H9 (cell line): ENCODE data around the gene ACBD3. TPM values are rescaled to one million over a fixed set of nuclear protein-coding genes. Genes with fewer than 3 reads are reported as not detected.

ENCODE experiments used
- DNase-seq: peaks from one replicate; pipeline ENCODE4 v3.0.0-alpha.2; 2017
- H2AFZ ChIP-seq: one replicate; pipeline ENCODE4 v1.6.1; 2013; ENCODE audit warnings: mild to moderate bottlenecking, low read length, control low read depth, moderate library complexity
- H2AK5ac ChIP-seq: 2 replicates; pipeline ENCODE4 v1.6.1; 2013; ENCODE audit warnings: low read length, control low read depth, mixed read lengths; ENCODE audit not compliant: insufficient read length
- H2BK120ac ChIP-seq: one replicate; pipeline ENCODE4 v1.6.1; 2013; ENCODE audit warnings: low read depth, mild to moderate bottlenecking, low read length, control low read depth, inconsistent platforms; ENCODE audit not compliant: poor library complexity, severe bottlenecking
- H2BK12ac ChIP-seq: 2 replicates; pipeline ENCODE4 v1.6.1; 2013; ENCODE audit warnings: low read length, control low read depth, mixed read lengths, low read depth; ENCODE audit not compliant: insufficient read length
- H2BK15ac ChIP-seq: 2 replicates; pipeline ENCODE4 v1.6.1; 2013; ENCODE audit warnings: low read depth, low read length, control low read depth
- H2BK20ac ChIP-seq: one replicate; pipeline ENCODE4 v1.6.1; 2013; ENCODE audit warnings: low read depth, mild to moderate bottlenecking, low read length, control low read depth, inconsistent platforms; ENCODE audit not compliant: poor library complexity, severe bottlenecking
- H2BK5ac ChIP-seq: 2 replicates; pipeline ENCODE4 v1.6.1; 2013; ENCODE audit warnings: low read length, control low read depth, mixed read lengths; ENCODE audit not compliant: insufficient read length
- H3K14ac ChIP-seq: 2 replicates; pipeline ENCODE4 v1.6.1; 2013; ENCODE audit warnings: low read length, control low read depth; ENCODE audit not compliant: insufficient read depth
- H3K18ac ChIP-seq: 2 replicates; pipeline ENCODE4 v1.6.1; 2013; ENCODE audit warnings: low read depth, mild to moderate bottlenecking, mixed read lengths, low read length, control low read depth; ENCODE audit not compliant: insufficient read length
- H3K23ac ChIP-seq: 2 replicates; pipeline ENCODE4 v1.6.1; 2013; ENCODE audit warnings: low read length, control low read depth, mixed read lengths, low read depth; ENCODE audit not compliant: insufficient read length
- H3K23me2 ChIP-seq: 2 replicates; pipeline ENCODE4 v1.6.1; 2013; ENCODE audit warnings: low read depth, mild to moderate bottlenecking, mixed read lengths, low read length, control low read depth; ENCODE audit not compliant: insufficient read length, poor library complexity, severe bottlenecking
- H3K27ac ChIP-seq: 2 replicates; pipeline ENCODE4 v1.5.1; 2013; ENCODE audit warnings: low read length, control low read depth, mixed read lengths, low read depth; ENCODE audit not compliant: insufficient read length
- H3K27me3 ChIP-seq: 2 replicates; pipeline ENCODE4 v1.6.1; 2013; ENCODE audit warnings: low read length, control low read depth, inconsistent platforms; ENCODE audit not compliant: insufficient read depth
- H3K4ac ChIP-seq: 2 replicates; pipeline ENCODE4 v1.6.1; 2013; ENCODE audit warnings: low read depth, mild to moderate bottlenecking, control low read depth, inconsistent platforms, low read length, moderate library complexity
- H3K4me1 ChIP-seq: 2 replicates; pipeline ENCODE4 v1.6.1; 2013; ENCODE audit warnings: low read length, control low read depth, inconsistent platforms; ENCODE audit not compliant: insufficient read depth
- H3K4me2 ChIP-seq: 2 replicates; pipeline ENCODE4 v1.6.1; 2013; ENCODE audit warnings: low read length, control low read depth, mixed read lengths; ENCODE audit not compliant: insufficient read length, insufficient read depth
- H3K56ac ChIP-seq: 2 replicates; pipeline ENCODE4 v1.6.1; 2013; ENCODE audit warnings: low read depth, mild to moderate bottlenecking, mixed read lengths, low read length, control low read depth; ENCODE audit not compliant: insufficient read length
- H3K79me1 ChIP-seq: 2 replicates; pipeline ENCODE4 v1.6.1; 2013; ENCODE audit warnings: low read depth, mild to moderate bottlenecking, moderate library complexity, low read length, control low read depth, inconsistent platforms; ENCODE audit not compliant: insufficient read depth, poor library complexity, severe bottlenecking
- H3K79me2 ChIP-seq: 2 replicates; pipeline ENCODE4 v1.6.1; 2013; ENCODE audit warnings: low read length, control low read depth, inconsistent platforms; ENCODE audit not compliant: insufficient read depth
- H3K9ac ChIP-seq: 2 replicates; pipeline ENCODE4 v1.6.1; 2013; ENCODE audit warnings: low read length, control low read depth, mixed read lengths; ENCODE audit not compliant: insufficient read length; ENCODE audit errors: extremely low read depth
- H3K9me3 ChIP-seq: one replicate; pipeline ENCODE4 v1.6.1; 2013; ENCODE audit warnings: low read depth, low read length, inconsistent platforms; ENCODE audit not compliant: control insufficient read depth
- H3T11ph ChIP-seq: one replicate; pipeline ENCODE4 v1.6.1; 2013; ENCODE audit warnings: mild to moderate bottlenecking, low read length, control low read depth, inconsistent platforms
- H4K20me1 ChIP-seq: one replicate; pipeline ENCODE4 v1.6.1; 2013; ENCODE audit not compliant: control insufficient read depth, insufficient read length, insufficient read depth
- H4K5ac ChIP-seq: 2 replicates; pipeline ENCODE4 v1.6.1; 2013; ENCODE audit warnings: low read depth, mild to moderate bottlenecking, mixed read lengths, low read length, control low read depth; ENCODE audit not compliant: insufficient read length
- H4K8ac ChIP-seq: replicated peaks from 2 replicates; pipeline ENCODE4 v1.6.1; 2013; ENCODE audit warnings: low read length, control low read depth, mixed read lengths, low read depth; ENCODE audit not compliant: insufficient read length
- H4K91ac ChIP-seq: 2 replicates; pipeline ENCODE4 v1.6.1; 2013; ENCODE audit warnings: low read depth, mild to moderate bottlenecking, moderate library complexity, mixed read lengths, low read length, control low read depth; ENCODE audit not compliant: insufficient read length
- H3K27ac Mint-ChIP-seq, 3 experiments: 2 replicates in 2 of 3; 3 replicates in 1 of 3; pipeline ENCODE4 v1.8.0; 2020 to 2021; ENCODE audit warnings: mixed read lengths in 3 of 3, mild to moderate bottlenecking in 1 of 3, moderate library complexity in 1 of 3
- H3K27me3 Mint-ChIP-seq: 2 replicates; pipeline ENCODE4 v1.8.0; 2021; ENCODE audit warnings: low read depth, mild to moderate bottlenecking, moderate library complexity, mixed read lengths
- H3K36me3 Mint-ChIP-seq, 3 experiments: 2 replicates in 2 of 3; 3 replicates in 1 of 3; pipeline ENCODE4 v1.8.0; 2020 to 2021; ENCODE audit warnings: low read depth in 3 of 3, mixed read lengths in 3 of 3; ENCODE audit not compliant: insufficient read depth in 1 of 3
- H3K4me1 Mint-ChIP-seq, 2 experiments: 2 replicates each; pipeline ENCODE4 v1.8.0; 2020; ENCODE audit warnings: mixed read lengths in 2 of 2
- H3K4me3 Mint-ChIP-seq, 2 experiments: 2 replicates in 1 of 2; 3 replicates in 1 of 2; pipeline ENCODE4 v1.8.0; 2020 to 2021; ENCODE audit warnings: mild to moderate bottlenecking in 2 of 2, mixed read lengths in 2 of 2, moderate library complexity in 1 of 2
- H3K9me3 Mint-ChIP-seq, 2 experiments: 2 replicates in 1 of 2; 3 replicates in 1 of 2; pipeline ENCODE4 v1.8.0; 2020; ENCODE audit warnings: mild to moderate bottlenecking in 2 of 2, mixed read lengths in 2 of 2, moderate library complexity in 1 of 2
- CTCF ChIP-seq: fragments of 200-600 bp; sonication (generic); conservative IDR thresholded peaks from 3 replicates; pipeline ENCODE4 v1.8.0; 2021; ENCODE audit warnings: antibody characterized with exemption, mild to moderate bottlenecking
- WGBS: extraction: QIAGEN DNeasy Blood & Tissue Kit; methylation state at CpG from one replicate; pipeline ENCODE4 v1.1.7; 2013; ENCODE audit warnings: missing lambda C conversion rate, low lambda C conversion rate, mixed read lengths; ENCODE audit not compliant: insufficient read length; ENCODE audit errors: extremely low coverage; 5-methylcytosine and 5-hydroxymethylcytosine counted together
- total RNA-seq: library from RNA; stranded (reverse); gene quantifications from 2 replicates; pipeline ENCODE4 v1.2.1, GENCODE V29; 2021

The ACBD3 gene
- total RNA-seq, 1 experiment from 2014 or later, result 30.8 TPM

DNA sequence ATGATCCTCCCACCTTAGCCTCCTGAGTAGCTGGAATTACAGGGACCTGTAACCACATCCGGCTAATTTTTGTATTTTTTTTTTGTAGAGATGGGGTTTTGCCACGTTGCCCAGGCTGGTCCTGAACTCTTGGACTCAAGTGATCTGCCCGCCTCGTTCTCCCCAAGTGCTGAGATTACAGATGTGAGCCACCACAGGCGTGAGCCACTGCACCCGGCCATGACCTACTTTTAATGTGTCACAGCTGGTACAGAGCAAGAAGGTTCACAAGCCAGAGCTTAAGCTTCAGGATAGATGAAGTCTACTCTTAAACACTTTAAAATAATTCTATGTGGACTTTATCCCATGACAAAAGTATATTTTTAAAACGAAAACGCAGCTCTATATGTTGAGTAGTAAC, 23.6 kb downstream of the ACBD3 start:
- H2BK20ac ChIP-seq, result no peak overlapping the region
- H2BK15ac ChIP-seq, result no peak overlapping the region
- H3K9me3 ChIP-seq, result no peaks in the 10 kb centered on the region
- H2BK5ac ChIP-seq, result no peak overlapping the region
- H2AFZ ChIP-seq, result no peak overlapping the region
- H3K23ac ChIP-seq, result no peak overlapping the region
- H3K4me2 ChIP-seq, result no peak overlapping the region
- H3K4me1 Mint-ChIP-seq, result no peaks in the 10 kb centered on the region
- H4K5ac ChIP-seq, result no peak overlapping the region
- no peak overlapping the region for H3K27ac ChIP-seq
- H3K79me1 ChIP-seq, result peaks cover 3% of the 10 kb centered on the region
- H3K36me3 Mint-ChIP-seq, result peaks cover 33 to 65% (median 64%) of the 10 kb centered on the region in 3 experiments; a peak in 6 of 7 replicates
- H3T11ph ChIP-seq, result no peak overlapping the region
- WGBS, result no CpG with 5 or more reads among the region's 8 CpGs
- H3K4me3 Mint-ChIP-seq, result no peak overlapping the region
- no peaks in the 10 kb centered on the region for H3K27me3 ChIP-seq
- H2AK5ac ChIP-seq, result no peak overlapping the region
- TF ChIP-seq CTCF, result no peak
- no peaks in the 10 kb centered on the region for H3K79me2 ChIP-seq
- no peaks in the 10 kb centered on the region for H3K27me3 Mint-ChIP-seq
- no peak overlapping the region for H4K8ac ChIP-seq
- no peak overlapping the region for H3K14ac ChIP-seq
- H3K4ac ChIP-seq, result no peak overlapping the region
- H3K18ac ChIP-seq, result no peak overlapping the region
- no peak overlapping the region for H3K56ac ChIP-seq
- H2BK12ac ChIP-seq, result no peak overlapping the region
- H4K91ac ChIP-seq, result no peak overlapping the region
- no peaks in the 10 kb centered on the region for H3K9me3 Mint-ChIP-seq
- no peak overlapping the region; a peak in 1 of 7 replicates for H3K27ac Mint-ChIP-seq
- no peaks in the 10 kb centered on the region for H3K23me2 ChIP-seq
- no peak for DNase-seq
- H4K20me1 ChIP-seq, result no peaks in the 10 kb centered on the region
- no peaks in the 10 kb centered on the region for H3K4me1 ChIP-seq
- H3K9ac ChIP-seq, result no peak overlapping the region
- no peak overlapping the region for H2BK120ac ChIP-seq
